ENCODE results near the gene MYO6. TPM values are rescaled to one million over a fixed set of nuclear protein-coding genes. Genes with fewer than 3 reads are reported as not detected.

MYO6 gene
- total RNA-seq, 1 experiment from 2014 or later: 44.1 TPM

DNA sequence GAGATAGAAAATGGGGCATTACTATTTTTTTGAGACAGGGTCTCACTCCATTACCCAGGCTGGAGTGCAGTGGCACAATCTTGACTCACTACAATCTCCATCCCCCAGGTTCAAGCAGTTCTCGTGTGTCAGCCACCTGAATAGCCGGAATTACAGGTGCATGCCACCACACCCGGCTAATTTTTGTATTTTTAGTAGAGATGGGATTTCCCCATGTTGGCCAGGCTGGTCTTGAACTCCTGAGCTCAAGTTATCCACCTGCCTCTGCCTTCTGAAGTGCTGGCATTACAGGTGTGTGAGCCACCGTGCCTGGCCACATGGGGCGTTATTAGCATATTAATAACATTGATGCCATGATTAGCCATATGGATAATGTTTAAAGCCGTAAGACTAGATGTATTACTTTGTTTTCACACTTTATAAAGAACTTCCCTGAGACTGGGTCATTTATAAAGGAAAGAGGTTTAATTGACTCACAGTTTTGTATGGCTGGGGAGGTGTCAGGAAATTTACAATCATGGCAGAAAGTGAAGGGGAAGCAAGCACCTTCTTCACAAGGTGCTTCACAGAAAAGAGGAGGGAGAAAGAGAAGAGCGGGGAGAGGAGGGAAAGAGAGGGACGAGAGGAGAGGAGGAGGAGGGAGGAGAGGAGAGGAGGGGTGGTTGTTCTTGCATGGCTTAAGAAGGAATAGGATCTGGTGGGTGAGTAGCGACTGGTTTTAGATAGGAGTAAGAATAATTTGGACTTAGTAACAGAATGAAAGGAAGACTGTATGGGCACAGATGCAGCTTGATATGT, 51.9 kb downstream of the MYO6 start:
- intact Hi-C loops (cut with micrococcal nuclease): no loop called here
- TF ChIP-seq, protein P1, sequence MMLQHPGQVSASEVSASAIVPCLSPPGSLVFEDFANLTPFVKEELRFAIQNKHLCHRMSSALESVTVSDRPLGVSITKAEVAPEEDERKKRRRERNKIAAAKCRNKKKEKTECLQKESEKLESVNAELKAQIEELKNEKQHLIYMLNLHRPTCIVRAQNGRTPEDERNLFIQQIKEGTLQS (IDR thresholded peaks at IDR 0.05): no peak
- TF ChIP-seq TCF7L2 (IDR thresholded peaks at IDR 0.05; ENCODE audit: borderline replicate concordance, extremely low read depth, insufficient read depth, insufficient read length) (no peak), ZFX (IDR thresholded peaks at IDR 0.05) (no peak), CEBPB (IDR thresholded peaks at IDR 0.05; ENCODE audit: low read depth) (no peak), CBX3 (IDR thresholded peaks at IDR 0.05; ENCODE audit: low read depth) (no peak), ELF1 (IDR thresholded peaks at IDR 0.05; ENCODE audit: borderline replicate concordance, low read depth) (no peak), SP1 (IDR thresholded peaks at IDR 0.05; ENCODE audit: low read depth) (no peak), SIN3A (IDR thresholded peaks at IDR 0.05; ENCODE audit: low read depth) (no peak), SRF (IDR thresholded peaks at IDR 0.05; ENCODE audit: low read depth) (no peak), ZNF274 (IDR thresholded peaks at IDR 0.05; ENCODE audit: low read depth, low read length) (no peak), FOSL1 (IDR thresholded peaks at IDR 0.05; ENCODE audit: low read depth) (no peak), POLR2A (IDR thresholded peaks at IDR 0.05; ENCODE audit: borderline replicate concordance, extremely low read depth, insufficient read depth, insufficient read length) (no peak), JUND (IDR thresholded peaks at IDR 0.05) (no peak), EGR1 (IDR thresholded peaks at IDR 0.05; ENCODE audit: low read depth) (no peak), YY1 (IDR thresholded peaks at IDR 0.05; ENCODE audit: extremely low read depth, insufficient replicate concordance, low read depth, low read length) (no peak)
- TF ChIP-seq, protein P2, sequence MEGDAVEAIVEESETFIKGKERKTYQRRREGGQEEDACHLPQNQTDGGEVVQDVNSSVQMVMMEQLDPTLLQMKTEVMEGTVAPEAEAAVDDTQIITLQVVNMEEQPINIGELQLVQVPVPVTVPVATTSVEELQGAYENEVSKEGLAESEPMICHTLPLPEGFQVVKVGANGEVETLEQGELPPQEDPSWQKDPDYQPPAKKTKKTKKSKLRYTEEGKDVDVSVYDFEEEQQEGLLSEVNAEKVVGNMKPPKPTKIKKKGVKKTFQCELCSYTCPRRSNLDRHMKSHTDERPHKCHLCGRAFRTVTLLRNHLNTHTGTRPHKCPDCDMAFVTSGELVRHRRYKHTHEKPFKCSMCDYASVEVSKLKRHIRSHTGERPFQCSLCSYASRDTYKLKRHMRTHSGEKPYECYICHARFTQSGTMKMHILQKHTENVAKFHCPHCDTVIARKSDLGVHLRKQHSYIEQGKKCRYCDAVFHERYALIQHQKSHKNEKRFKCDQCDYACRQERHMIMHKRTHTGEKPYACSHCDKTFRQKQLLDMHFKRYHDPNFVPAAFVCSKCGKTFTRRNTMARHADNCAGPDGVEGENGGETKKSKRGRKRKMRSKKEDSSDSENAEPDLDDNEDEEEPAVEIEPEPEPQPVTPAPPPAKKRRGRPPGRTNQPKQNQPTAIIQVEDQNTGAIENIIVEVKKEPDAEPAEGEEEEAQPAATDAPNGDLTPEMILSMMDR (IDR thresholded peaks at IDR 0.05 in 2 of 3, conservative IDR thresholded peaks at IDR 0.05 in 1 of 3; ENCODE audit: borderline replicate concordance in 1 of 3, insufficient read depth in 1 of 3, low read depth in 2 of 3, low read length in 2 of 3): no peak
- TF ChIP-seq, protein P3, sequence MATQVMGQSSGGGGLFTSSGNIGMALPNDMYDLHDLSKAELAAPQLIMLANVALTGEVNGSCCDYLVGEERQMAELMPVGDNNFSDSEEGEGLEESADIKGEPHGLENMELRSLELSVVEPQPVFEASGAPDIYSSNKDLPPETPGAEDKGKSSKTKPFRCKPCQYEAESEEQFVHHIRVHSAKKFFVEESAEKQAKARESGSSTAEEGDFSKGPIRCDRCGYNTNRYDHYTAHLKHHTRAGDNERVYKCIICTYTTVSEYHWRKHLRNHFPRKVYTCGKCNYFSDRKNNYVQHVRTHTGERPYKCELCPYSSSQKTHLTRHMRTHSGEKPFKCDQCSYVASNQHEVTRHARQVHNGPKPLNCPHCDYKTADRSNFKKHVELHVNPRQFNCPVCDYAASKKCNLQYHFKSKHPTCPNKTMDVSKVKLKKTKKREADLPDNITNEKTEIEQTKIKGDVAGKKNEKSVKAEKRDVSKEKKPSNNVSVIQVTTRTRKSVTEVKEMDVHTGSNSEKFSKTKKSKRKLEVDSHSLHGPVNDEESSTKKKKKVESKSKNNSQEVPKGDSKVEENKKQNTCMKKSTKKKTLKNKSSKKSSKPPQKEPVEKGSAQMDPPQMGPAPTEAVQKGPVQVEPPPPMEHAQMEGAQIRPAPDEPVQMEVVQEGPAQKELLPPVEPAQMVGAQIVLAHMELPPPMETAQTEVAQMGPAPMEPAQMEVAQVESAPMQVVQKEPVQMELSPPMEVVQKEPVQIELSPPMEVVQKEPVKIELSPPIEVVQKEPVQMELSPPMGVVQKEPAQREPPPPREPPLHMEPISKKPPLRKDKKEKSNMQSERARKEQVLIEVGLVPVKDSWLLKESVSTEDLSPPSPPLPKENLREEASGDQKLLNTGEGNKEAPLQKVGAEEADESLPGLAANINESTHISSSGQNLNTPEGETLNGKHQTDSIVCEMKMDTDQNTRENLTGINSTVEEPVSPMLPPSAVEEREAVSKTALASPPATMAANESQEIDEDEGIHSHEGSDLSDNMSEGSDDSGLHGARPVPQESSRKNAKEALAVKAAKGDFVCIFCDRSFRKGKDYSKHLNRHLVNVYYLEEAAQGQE (IDR thresholded peaks at IDR 0.05; ENCODE audit: low read depth): no peak
- TF ChIP-seq, protein P4, sequence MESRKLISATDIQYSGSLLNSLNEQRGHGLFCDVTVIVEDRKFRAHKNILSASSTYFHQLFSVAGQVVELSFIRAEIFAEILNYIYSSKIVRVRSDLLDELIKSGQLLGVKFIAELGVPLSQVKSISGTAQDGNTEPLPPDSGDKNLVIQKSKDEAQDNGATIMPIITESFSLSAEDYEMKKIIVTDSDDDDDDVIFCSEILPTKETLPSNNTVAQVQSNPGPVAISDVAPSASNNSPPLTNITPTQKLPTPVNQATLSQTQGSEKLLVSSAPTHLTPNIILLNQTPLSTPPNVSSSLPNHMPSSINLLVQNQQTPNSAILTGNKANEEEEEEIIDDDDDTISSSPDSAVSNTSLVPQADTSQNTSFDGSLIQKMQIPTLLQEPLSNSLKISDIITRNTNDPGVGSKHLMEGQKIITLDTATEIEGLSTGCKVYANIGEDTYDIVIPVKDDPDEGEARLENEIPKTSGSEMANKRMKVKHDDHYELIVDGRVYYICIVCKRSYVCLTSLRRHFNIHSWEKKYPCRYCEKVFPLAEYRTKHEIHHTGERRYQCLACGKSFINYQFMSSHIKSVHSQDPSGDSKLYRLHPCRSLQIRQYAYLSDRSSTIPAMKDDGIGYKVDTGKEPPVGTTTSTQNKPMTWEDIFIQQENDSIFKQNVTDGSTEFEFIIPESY (IDR thresholded peaks at IDR 0.05; ENCODE audit: extremely low read depth, insufficient replicate concordance, low read length): no peak
- peaks cover 15% of the 10 kb centered on the region for H3K79me2 ChIP-seq (ENCODE audit: insufficient read depth, low read length)
- no peak overlapping the region for H3K9ac ChIP-seq (ENCODE audit: low read length)
- ChIA-PET RAD21 (ENCODE audit: low non-redundant PET in 1 of 2, low total read pairs in 2 of 2, uncharacterized antibody in 2 of 2, unreplicated experiment in 2 of 2) (no interaction called here), CTCF (no interaction called here), POLR2A (interaction anchor here (0.6 kb wide), 1 partner anchor 47 kb away, joined by 3 read pairs; no protein-coding TSS in a partner anchor)
- ATAC-seq (peak; percentile 34), DNase-seq (ENCODE audit: low read depth, low spot score) (no peak)
- no peaks in the 10 kb centered on the region for H3K27me3 ChIP-seq (ENCODE audit: insufficient read depth, low read length)
- H3K9me2 ChIP-seq (ENCODE audit: insufficient read depth): no peaks in the 10 kb centered on the region
- BruUV-seq (replicated peaks): no TSS peak
- H3K9me3 ChIP-seq (ENCODE audit: control insufficient read depth in 1 of 2, insufficient read depth in 1 of 2, low read depth in 1 of 2, low read length in 2 of 2): no peaks in the 10 kb centered on the region
- H3K4me1 ChIP-seq (ENCODE audit: control insufficient read depth in 1 of 2, insufficient read depth in 2 of 2, low read length in 2 of 2): peaks cover 0 to 8% of the 10 kb centered on the region in 2 experiments; a peak in 2 of 4 replicates
- H3K36me3 ChIP-seq (ENCODE audit: control insufficient read depth in 1 of 2, insufficient read depth in 2 of 2, low read length in 2 of 2): no peaks in the 10 kb centered on the region
- no peak overlapping the region for H2AFZ ChIP-seq (ENCODE audit: low read depth, low read length, poor library complexity, severe bottlenecking)
- no peak overlapping the region for H3K27ac ChIP-seq (ENCODE audit: low read depth, low read length)
- no peaks in the 10 kb centered on the region for H4K20me1 ChIP-seq (ENCODE audit: insufficient read depth)
- no peak overlapping the region for H3K4me2 ChIP-seq (ENCODE audit: low read length)
- H3K4me3 ChIP-seq (replicated peaks in 1 of 2; ENCODE audit: low read depth in 1 of 2, low read length in 2 of 2): no peak overlapping the region

Measured in HCT116 (cell line).